ENCODE results near the gene DEFB114. TPM values are rescaled to one million over a fixed set of nuclear protein-coding genes. Genes with fewer than 3 reads are reported as not detected.

DEFB114 gene
- total RNA-seq, 1 experiment from 2014 or later: not detected

DNA sequence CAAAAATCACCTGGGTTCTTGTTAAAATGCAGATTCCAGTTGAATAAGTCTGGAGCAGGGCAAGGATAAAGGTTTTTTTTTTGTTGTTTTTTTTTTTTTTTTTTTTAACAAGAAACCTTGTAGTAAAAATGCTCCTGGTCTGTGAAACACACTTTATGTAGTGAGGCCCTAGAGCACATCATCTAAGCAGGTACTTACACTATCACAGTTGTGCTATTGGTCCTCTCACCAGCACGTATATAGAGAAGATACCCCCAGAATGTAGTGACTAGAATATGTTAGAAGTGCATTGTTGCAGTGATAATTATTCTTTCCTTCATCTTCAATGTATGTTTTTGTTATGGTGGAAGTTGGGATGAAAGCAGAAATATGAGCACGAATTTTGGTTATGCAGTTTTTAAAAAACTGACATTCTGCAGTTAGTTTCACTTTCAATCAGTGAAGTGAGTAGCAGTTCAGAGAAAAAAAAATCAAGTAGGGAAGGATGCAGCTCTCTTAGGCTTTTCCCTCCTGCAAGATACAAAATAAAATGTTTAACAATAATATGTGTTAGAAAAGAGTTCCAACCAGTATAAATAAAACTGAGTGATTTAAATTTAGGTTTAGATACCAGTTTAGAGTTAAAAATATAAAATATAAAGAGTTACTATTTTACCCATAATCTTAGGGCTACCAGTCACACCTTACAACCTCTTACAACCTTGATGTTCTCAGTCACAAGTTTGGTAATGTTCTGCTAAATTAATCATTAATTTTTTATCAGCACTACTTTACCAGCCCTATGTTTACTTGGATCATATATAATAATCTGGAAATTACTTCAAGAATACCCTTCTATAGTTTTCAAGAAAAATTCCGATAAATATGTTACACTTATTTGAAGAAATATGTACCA lies 14.6 kb upstream of the DEFB114 start:
- no peak for DNase-seq
- H3K4me2 ChIP-seq (ENCODE audit: insufficient read depth, insufficient read length, low read length): no peak overlapping the region

More for the DNA sequence above, 14.6 kb upstream of the DEFB114 start:
- Mint-ChIP-seq H3K4me1 (peaks cover 0 to 4% of the 10 kb centered on the region in 2 experiments; a peak in 1 of 4 replicates), H3K9me3 (peaks cover 0 to 4% of the 10 kb centered on the region in 2 experiments; a peak in 1 of 5 replicates), H3K4me3 (no peak overlapping the region), H3K27ac (no peak overlapping the region), H3K27me3 (ENCODE audit: low read depth) (no peaks in the 10 kb centered on the region), H3K36me3 (ENCODE audit: insufficient read depth in 1 of 3, low read depth in 3 of 3) (no peaks in the 10 kb centered on the region)
- Histone ChIP-seq H3K9me3 (ENCODE audit: control insufficient read depth, low read depth, low read length) (no peaks in the 10 kb centered on the region), H2BK20ac (ENCODE audit: low read depth, low read length, poor library complexity, severe bottlenecking) (no peak overlapping the region), H2AFZ (ENCODE audit: low read length) (no peak overlapping the region), H2BK120ac (ENCODE audit: low read depth, low read length, poor library complexity, severe bottlenecking) (no peak overlapping the region), H4K91ac (ENCODE audit: insufficient read length, low read depth, low read length) (no peak overlapping the region), H3K18ac (ENCODE audit: insufficient read length, low read depth, low read length) (no peak overlapping the region), H3K79me1 (ENCODE audit: insufficient read depth, low read depth, low read length, poor library complexity, severe bottlenecking) (no peaks in the 10 kb centered on the region), H4K20me1 (ENCODE audit: control insufficient read depth, insufficient read depth, insufficient read length) (no peaks in the 10 kb centered on the region), H2BK5ac (ENCODE audit: insufficient read length, low read length) (no peak overlapping the region), H3K27me3 (ENCODE audit: insufficient read depth, low read length) (no peaks in the 10 kb centered on the region), H3T11ph (ENCODE audit: low read length) (no peak overlapping the region), H3K23ac (ENCODE audit: insufficient read length, low read depth, low read length) (no peak overlapping the region), H3K23me2 (ENCODE audit: insufficient read length, low read depth, low read length, poor library complexity, severe bottlenecking) (no peaks in the 10 kb centered on the region), H2BK15ac (ENCODE audit: low read depth, low read length) (no peak overlapping the region), H2AK5ac (ENCODE audit: insufficient read length, low read length) (no peak overlapping the region), H4K8ac (replicated peaks; ENCODE audit: insufficient read length, low read depth, low read length) (no peak overlapping the region), H3K56ac (ENCODE audit: insufficient read length, low read depth, low read length) (no peak overlapping the region), H3K79me2 (ENCODE audit: insufficient read depth, low read length) (no peaks in the 10 kb centered on the region), H3K4me1 (ENCODE audit: insufficient read depth, low read length) (no peaks in the 10 kb centered on the region; the same call in 1 of the 2 replicates), H3K4ac (ENCODE audit: low read depth, low read length) (no peak overlapping the region), H3K27ac (ENCODE audit: insufficient read length, low read depth, low read length) (no peak overlapping the region), H3K9ac (ENCODE audit: extremely low read depth, insufficient read length, low read length) (no peak overlapping the region), H3K14ac (ENCODE audit: insufficient read depth, low read length) (no peak overlapping the region), H4K5ac (ENCODE audit: insufficient read length, low read depth, low read length) (no peak overlapping the region), H2BK12ac (ENCODE audit: insufficient read length, low read depth, low read length) (no peak overlapping the region)
- no peak for TF ChIP-seq CTCF (conservative IDR thresholded peaks at IDR 0.05)
- WGBS (ENCODE audit: extremely low coverage, insufficient read length, low lambda C conversion rate): no CpG with 5 or more reads among the region's 3 CpGs

Measured in H9 (cell line).